Activated CD4-positive, CD25-positive, alpha-beta regulatory T cell (primary cell): Measurements from ENCODE around the gene PAQR5.
"Not testable (repeated sequence)": the region's sequence is repeated elsewhere in the genome, so short reads cannot be mapped to it uniquely, and the experiment has no call there.

Experiments used
- DNase-seq, 4 experiments: peaks; one replicate each; lab custom pipeline; 2025; lab: John Stamatoyannopoulos, UW

Gene PAQR5

GRCh38 chr15:69357773-69358771 lies 59.4 kb downstream of the PAQR5 start:
- DNase-seq: no peak

- DNase-seq: no peak
Observed at GRCh38 chr15:69358850-69359249, 60.1 kb downstream of the PAQR5 start.

- DNase-seq: no peak
Observed at GRCh38 chr15:69359722-69360121, 61.0 kb downstream of the PAQR5 start.

- no peak for DNase-seq
Observed at GRCh38 chr15:69360642-69361041, 61.9 kb downstream of the PAQR5 start.

- no peak for DNase-seq
Observed at GRCh38 chr15:69367236-69367635, 68.5 kb downstream of the PAQR5 start.

GRCh38 chr15:69369631-69370030 lies 70.9 kb downstream of the PAQR5 start:
- DNase-seq: no peak

- DNase-seq: no peak
Observed at GRCh38 chr15:69373406-69373805, 74.7 kb downstream of the PAQR5 start.

- no peak for DNase-seq
Observed at GRCh38 chr15:69375151-69375790, 76.6 kb downstream of the PAQR5 start.

- no peak for DNase-seq
Observed at GRCh38 chr15:69377216-69377970, 78.7 kb downstream of the PAQR5 start.

- no peak for DNase-seq
Observed at GRCh38 chr15:69380100-69380725, 81.5 kb downstream of the PAQR5 start.

- no peak for DNase-seq
Observed at GRCh38 chr15:69380726-69381105, 82.0 kb downstream of the PAQR5 start.

GRCh38 chr15:69382176-69382575 lies 83.5 kb downstream of the PAQR5 start:
- DNase-seq: not testable (repeated sequence)

GRCh38 chr15:69384066-69384465 lies 85.4 kb downstream of the PAQR5 start:
- DNase-seq: not testable (repeated sequence)

GRCh38 chr15:69384626-69385598 lies 86.2 kb downstream of the PAQR5 start:
- no peak for DNase-seq

GRCh38 chr15:69385831-69386230 lies 87.1 kb downstream of the PAQR5 start:
- DNase-seq: no peak

- no peak for DNase-seq
Observed at GRCh38 chr15:69386284-69386683, 87.6 kb downstream of the PAQR5 start.

- no peak for DNase-seq
Observed at GRCh38 chr15:69388260-69388705, 89.6 kb downstream of the PAQR5 start.

GRCh38 chr15:69389426-69389825 lies 90.7 kb downstream of the PAQR5 start:
- DNase-seq: no peak

- no peak for DNase-seq
Observed at GRCh38 chr15:69390575-69390974, 91.9 kb downstream of the PAQR5 start.

- no peak for DNase-seq
Observed at GRCh38 chr15:69391046-69391757, 92.5 kb downstream of the PAQR5 start.
